OCI-LY7 (cell line): ENCODE results near the gene VPS8. TPM values are rescaled to one million over a fixed set of nuclear protein-coding genes. Genes with fewer than 3 reads are reported as not detected.

Experiments
- BruUV-seq: library from RNA; stranded (reverse); fragments of 400-500 nt; replicated peaks from 2 replicates; lab custom pipeline; 2021; lab: Mats Ljungman, UMichigan
- CTCF ChIA-PET: fragments of 300-600 bp; sonication (Branson Sonifier 250); formaldehyde crosslinking; loops from one replicate; lab custom pipeline; 2022; ENCODE audit warnings: antibody characterized with exemption; ENCODE audit not compliant: unreplicated experiment; lab: Charles Lee
- POLR2A ChIA-PET: fragments of 300-600 bp; sonication (Branson Sonifier 250); formaldehyde crosslinking; loops from one replicate; lab custom pipeline; 2022; ENCODE audit warnings: antibody characterized with exemption; lab: Charles Lee
- DNase-seq: peaks from one replicate; pipeline ENCODE4 v3.0.0-alpha.2; 2015; ENCODE audit warnings: low spot score
- H2AFZ ChIP-seq: fragments of 200-600 bp; sonication (generic), shearing (Covaris generic); 2 replicates; pipeline ENCODE4 v1.6.1; 2014; ENCODE audit warnings: mild to moderate bottlenecking, antibody characterized with exemption, low read length, moderate library complexity
- H3K27ac ChIP-seq: fragments of 200-600 bp; sonication (generic); 2 replicates; pipeline ENCODE4 v1.5.1; 2014; ENCODE audit warnings: mixed run types, low read depth, mild to moderate bottlenecking, moderate library complexity, low read length, inconsistent platforms; ENCODE audit not compliant: poor library complexity, severe bottlenecking
- H3K36me3 ChIP-seq: fragments of 200-600 bp; sonication (generic); 2 replicates; pipeline ENCODE4 v1.6.1; 2014; ENCODE audit warnings: mild to moderate bottlenecking, antibody characterized with exemption, low read length, moderate library complexity, mixed read lengths; ENCODE audit not compliant: insufficient read depth
- H3K4me1 ChIP-seq: fragments of 200-600 bp; sonication (generic); 2 replicates; pipeline ENCODE4 v1.5.1; 2014; ENCODE audit warnings: mild to moderate bottlenecking, low read length; ENCODE audit not compliant: insufficient read depth, poor library complexity, severe bottlenecking
- H3K4me2 ChIP-seq: fragments of 200-600 bp; sonication (generic); 2 replicates; pipeline ENCODE4 v1.6.1; 2014; ENCODE audit warnings: mild to moderate bottlenecking, low read length
- H3K4me3 ChIP-seq: fragments of 200-600 bp; sonication (generic); 2 replicates; pipeline ENCODE4 v1.5.1; 2014; ENCODE audit warnings: mild to moderate bottlenecking, low read depth, low read length; ENCODE audit not compliant: poor library complexity, severe bottlenecking
- H3K79me2 ChIP-seq: fragments of 200-600 bp; sonication (generic); 2 replicates; pipeline ENCODE4 v1.6.1; 2016; ENCODE audit warnings: low read depth, mild to moderate bottlenecking, low read length, moderate library complexity, mixed read lengths; ENCODE audit not compliant: insufficient read depth
- H3K9me2 ChIP-seq: fragments of 200-600 bp; sonication (generic); 2 replicates; pipeline ENCODE4 v1.6.1; 2016; ENCODE audit warnings: mild to moderate bottlenecking, low read length, mixed read lengths; ENCODE audit not compliant: insufficient read depth
- H3K9me3 ChIP-seq: fragments of 200-600 bp; sonication (generic); 2 replicates; pipeline ENCODE4 v1.6.1; 2014; ENCODE audit warnings: mild to moderate bottlenecking, mixed run types, low read length, mixed read lengths
- H4K20me1 ChIP-seq: fragments of 200-600 bp; sonication (generic); 2 replicates; pipeline ENCODE4 v1.6.1; 2014; ENCODE audit warnings: mild to moderate bottlenecking, antibody characterized with exemption, low read length, moderate library complexity, mixed read lengths; ENCODE audit not compliant: insufficient read depth
- EZH2phosphoT487 ChIP-seq: fragments of 200-600 bp; sonication (generic); IDR thresholded peaks from 2 replicates; pipeline ENCODE4 v1.6.1; 2018; ENCODE audit warnings: low read depth, borderline replicate concordance, mild to moderate bottlenecking, mixed run types, antibody characterized with exemption, low read length, moderate library complexity, mixed read lengths
- intact Hi-C: fragments of 100-400 bp; cut with micrococcal nuclease; formaldehyde crosslinking; loops from one replicate; pipeline ENCODE4 v1.10.0; 2022; ENCODE audit not compliant: unreplicated experiment
- total RNA-seq, 2 experiments: library from RNA; depleted of rRNA in 1 of 2; stranded (reverse); fragments of >200 nt in 1 of 2; shearing (Covaris generic) in 1 of 2; gene quantifications; 2 replicates each; pipeline ENCODE4 v1.2.3, GENCODE V29; 2014 to 2022
- TF ChIP-seq, protein P1 (sequence below): fragments of 200-600 bp; sonication (generic); conservative IDR thresholded peaks from 2 replicates; pipeline ENCODE4 v1.5.1; 2014; ENCODE audit warnings: mild to moderate bottlenecking, antibody characterized with exemption, low read length, moderate library complexity, mixed read lengths

Gene VPS8
- total RNA-seq, 2 experiments from 2014 or later: 33.5 to 44.9 TPM

DNA sequence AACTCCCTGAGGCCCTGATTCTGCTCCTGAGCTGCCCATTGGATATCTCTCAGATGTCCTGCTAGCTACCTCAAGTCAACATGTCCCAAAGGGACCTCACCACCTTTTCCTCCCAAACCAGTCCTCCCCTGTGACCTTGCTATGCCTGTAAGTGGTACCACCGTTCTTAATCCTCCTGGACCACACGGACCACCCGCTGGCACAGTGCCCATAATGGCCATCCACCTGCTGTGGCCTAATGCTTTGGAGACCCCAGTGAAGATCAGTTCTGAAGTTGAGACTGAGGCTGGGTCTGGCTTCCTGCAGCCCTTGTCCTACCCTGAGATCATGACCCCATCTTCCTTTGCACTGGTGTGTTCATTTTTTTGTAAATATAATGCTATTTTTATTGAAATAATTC lies 15.0 kb upstream of the VPS8 start:
- H3K4me1 ChIP-seq: no peaks in the 10 kb centered on the region
- no peak overlapping the region for H3K4me3 ChIP-seq
- H3K9me3 ChIP-seq: no peaks in the 10 kb centered on the region
- TF ChIP-seq, protein P1, sequence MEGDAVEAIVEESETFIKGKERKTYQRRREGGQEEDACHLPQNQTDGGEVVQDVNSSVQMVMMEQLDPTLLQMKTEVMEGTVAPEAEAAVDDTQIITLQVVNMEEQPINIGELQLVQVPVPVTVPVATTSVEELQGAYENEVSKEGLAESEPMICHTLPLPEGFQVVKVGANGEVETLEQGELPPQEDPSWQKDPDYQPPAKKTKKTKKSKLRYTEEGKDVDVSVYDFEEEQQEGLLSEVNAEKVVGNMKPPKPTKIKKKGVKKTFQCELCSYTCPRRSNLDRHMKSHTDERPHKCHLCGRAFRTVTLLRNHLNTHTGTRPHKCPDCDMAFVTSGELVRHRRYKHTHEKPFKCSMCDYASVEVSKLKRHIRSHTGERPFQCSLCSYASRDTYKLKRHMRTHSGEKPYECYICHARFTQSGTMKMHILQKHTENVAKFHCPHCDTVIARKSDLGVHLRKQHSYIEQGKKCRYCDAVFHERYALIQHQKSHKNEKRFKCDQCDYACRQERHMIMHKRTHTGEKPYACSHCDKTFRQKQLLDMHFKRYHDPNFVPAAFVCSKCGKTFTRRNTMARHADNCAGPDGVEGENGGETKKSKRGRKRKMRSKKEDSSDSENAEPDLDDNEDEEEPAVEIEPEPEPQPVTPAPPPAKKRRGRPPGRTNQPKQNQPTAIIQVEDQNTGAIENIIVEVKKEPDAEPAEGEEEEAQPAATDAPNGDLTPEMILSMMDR: no peak
- no peak for TF ChIP-seq EZH2phosphoT487
- H3K36me3 ChIP-seq: no peaks in the 10 kb centered on the region
- no peaks in the 10 kb centered on the region for H3K79me2 ChIP-seq
- POLR2A ChIA-PET: no interaction called here
- H3K4me2 ChIP-seq: no peak overlapping the region
- no peak overlapping the region for H3K27ac ChIP-seq
- CTCF ChIA-PET: no interaction called here
- H3K9me2 ChIP-seq: no peaks in the 10 kb centered on the region
- no peak overlapping the region for H2AFZ ChIP-seq
- no TSS peak for BruUV-seq
- peaks cover under 1% of the 10 kb centered on the region; the same call in 1 of the 2 replicates for H4K20me1 ChIP-seq
- no peak for DNase-seq
- intact Hi-C loops: no loop called here

DNA sequence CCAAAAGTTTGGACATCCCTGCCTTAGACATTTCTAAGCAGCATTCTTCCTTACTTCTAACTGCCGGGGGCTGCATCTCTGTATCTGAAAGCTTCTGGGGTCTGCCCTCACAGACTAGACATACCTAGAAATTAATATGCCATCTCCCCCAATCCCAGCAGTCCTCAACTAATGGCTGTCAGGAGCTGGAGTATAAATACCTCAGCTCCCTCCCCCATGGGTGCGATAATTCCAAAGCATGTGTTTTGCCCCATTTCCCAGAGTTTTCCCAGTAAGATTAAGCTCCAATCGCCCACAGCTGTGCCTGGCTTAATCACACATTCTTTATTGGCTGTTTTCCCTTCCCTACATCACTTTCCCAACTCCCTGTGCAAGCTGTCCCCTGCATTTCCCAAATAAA lies 13.8 kb upstream of the VPS8 start:
- no peak for DNase-seq
- Histone ChIP-seq H3K9me3 (no peaks in the 10 kb centered on the region), H3K4me1 (no peaks in the 10 kb centered on the region), H3K9me2 (no peaks in the 10 kb centered on the region), H4K20me1 (peaks cover 3% of the 10 kb centered on the region; the same call in 1 of the 2 replicates), H2AFZ (no peak overlapping the region), H3K27ac (no peak overlapping the region), H3K4me2 (no peak overlapping the region), H3K79me2 (no peaks in the 10 kb centered on the region), H3K36me3 (no peaks in the 10 kb centered on the region), H3K4me3 (no peak overlapping the region)
- no peak for TF ChIP-seq EZH2phosphoT487
- TF ChIP-seq, protein P1: no peak
- intact Hi-C loops: no loop called here
- POLR2A ChIA-PET: interaction anchor here (0.8 to 1.0 kb wide), 3 partner anchors 10 to 20 kb away, joined by 3 to 5 read pairs (median 5); no protein-coding TSS in a partner anchor
- no TSS peak for BruUV-seq
- CTCF ChIA-PET: no interaction called here

DNA sequence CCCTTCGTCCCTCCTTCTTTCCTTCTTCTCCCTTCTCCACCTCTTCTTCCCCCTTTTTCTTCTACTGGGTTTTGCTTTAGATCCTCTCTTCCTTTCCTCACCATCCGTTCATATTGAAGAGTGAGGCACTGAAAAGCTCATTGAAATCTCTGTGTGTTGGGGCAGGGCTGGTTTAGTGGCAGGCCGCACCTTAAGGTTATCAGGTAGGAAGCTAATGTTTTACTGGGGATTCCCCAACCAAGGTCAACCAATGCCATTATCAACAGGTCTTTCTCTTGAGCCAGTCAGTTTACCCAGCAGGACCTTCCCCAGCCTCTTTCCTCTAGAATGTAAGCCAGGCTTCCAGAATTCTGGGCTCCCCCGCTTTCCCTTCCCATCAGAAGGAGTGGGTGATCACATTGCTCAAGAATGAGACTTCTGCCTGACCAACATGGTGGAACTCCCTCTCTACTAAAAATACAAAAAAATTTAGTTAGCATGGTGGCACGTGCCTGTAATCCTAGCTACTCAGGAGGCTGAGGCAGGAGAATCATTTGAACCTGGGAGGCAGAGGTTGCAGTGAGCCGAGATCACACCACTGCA lies 11.5 kb upstream of the VPS8 start:
- Histone ChIP-seq H4K20me1 (peaks cover 3% of the 10 kb centered on the region; the same call in 1 of the 2 replicates), H3K36me3 (no peaks in the 10 kb centered on the region), H3K4me3 (no peak overlapping the region), H3K79me2 (no peaks in the 10 kb centered on the region), H3K9me2 (no peaks in the 10 kb centered on the region), H3K4me2 (no peak overlapping the region), H3K4me1 (no peaks in the 10 kb centered on the region), H3K27ac (no peak overlapping the region), H3K9me3 (no peaks in the 10 kb centered on the region), H2AFZ (no peak overlapping the region)
- no peak for DNase-seq
- ChIA-PET CTCF (interaction anchor here (0.6 kb wide), 1 partner anchor 13 kb away, joined by 3 read pairs; no protein-coding TSS in a partner anchor), POLR2A (no interaction called here)
- no TSS peak for BruUV-seq
- intact Hi-C loops: no loop called here
- TF ChIP-seq, protein P1: no peak
- no peak for TF ChIP-seq EZH2phosphoT487
